WTC11 (cell line): ENCODE results near the gene NAA80. TPM values are rescaled to one million over a fixed set of nuclear protein-coding genes. Genes with fewer than 3 reads are reported as not detected.

Experiments
- ATAC-seq: fragments of 200-7000 bp; cut with Tn5 transposase; 2 replicates; pipeline ENCODE4 v1.10.0; 2021; ENCODE audit warnings: mild to moderate bottlenecking, moderate library complexity
- CTCF ChIA-PET: fragments of 300-600 bp; sonication (Branson Sonifier 250); formaldehyde crosslinking; loops from one replicate; lab custom pipeline; 2021; ENCODE audit warnings: antibody characterized with exemption; lab: Charles Lee
- POLR2A ChIA-PET: fragments of 350-600 bp; sonication (Branson Sonifier 250); formaldehyde crosslinking; loops from one replicate; lab custom pipeline; 2021; ENCODE audit warnings: antibody characterized with exemption; lab: Charles Lee
- DNase-seq: peaks from one replicate; pipeline ENCODE4 v3.0.0; 2021; ENCODE audit warnings: low spot score
- H3K27ac Mint-ChIP-seq: 2 replicates; pipeline ENCODE4 v1.8.0; 2021; ENCODE audit warnings: mixed read lengths
- H3K27me3 Mint-ChIP-seq: 2 replicates; pipeline ENCODE4 v1.8.0; 2021; ENCODE audit warnings: low read depth, mild to moderate bottlenecking, moderate library complexity, mixed read lengths
- H3K36me3 Mint-ChIP-seq: 2 replicates; pipeline ENCODE4 v1.8.0; 2021; ENCODE audit warnings: mixed read lengths
- H3K4me1 Mint-ChIP-seq: 2 replicates; pipeline ENCODE4 v1.8.0; 2022; ENCODE audit warnings: mixed read lengths
- H3K4me3 Mint-ChIP-seq: 2 replicates; pipeline ENCODE4 v1.8.0; 2021; ENCODE audit warnings: mild to moderate bottlenecking, moderate library complexity, mixed read lengths
- H3K9me3 Mint-ChIP-seq: 2 replicates; pipeline ENCODE4 v1.8.0; 2021; ENCODE audit warnings: mixed read lengths
- ARID4B ChIP-seq: sonication (generic); formaldehyde crosslinking; IDR thresholded peaks from 2 replicates; pipeline ENCODE4 v1.8.0; 2023; ENCODE audit warnings: missing genetic modification reagents, mild to moderate bottlenecking, borderline replicate concordance
- ATF1 ChIP-seq: sonication (generic); formaldehyde crosslinking; IDR thresholded peaks from 2 replicates; pipeline ENCODE4 v1.8.1; 2023; ENCODE audit warnings: mild to moderate bottlenecking, moderate library complexity, missing genetic modification reagents
- CREM ChIP-seq: sonication (generic); formaldehyde crosslinking; IDR thresholded peaks from 2 replicates; pipeline ENCODE4 v1.8.1; 2022; ENCODE audit warnings: mild to moderate bottlenecking, missing genetic modification reagents, moderate library complexity
- CTCF ChIP-seq: fragments of 200-600 bp; IDR thresholded peaks from 2 replicates; pipeline ENCODE4 v1.8.0; 2022; ENCODE audit warnings: antibody characterized with exemption
- E2F5 ChIP-seq: sonication (generic); formaldehyde crosslinking; IDR thresholded peaks from 2 replicates; pipeline ENCODE4 v1.8.1; 2022; ENCODE audit warnings: mild to moderate bottlenecking, moderate library complexity, missing genetic modification reagents
- ESRRA ChIP-seq: sonication (generic); formaldehyde crosslinking; IDR thresholded peaks from 2 replicates; pipeline ENCODE4 v1.8.1; 2022; ENCODE audit warnings: mild to moderate bottlenecking, missing genetic modification reagents, borderline replicate concordance
- FOXJ3 ChIP-seq: sonication (generic); formaldehyde crosslinking; IDR thresholded peaks from 2 replicates; pipeline ENCODE4 v1.9.0; 2021; ENCODE audit warnings: missing genetic modification reagents, mild to moderate bottlenecking, borderline replicate concordance
- FOXP4 ChIP-seq: sonication (generic); formaldehyde crosslinking; IDR thresholded peaks from 2 replicates; pipeline ENCODE4 v1.8.0; 2022; ENCODE audit warnings: mild to moderate bottlenecking, missing genetic modification reagents
- IRF2 ChIP-seq: sonication (generic); formaldehyde crosslinking; IDR thresholded peaks from 2 replicates; pipeline ENCODE4 v1.8.0; 2022; ENCODE audit warnings: low read depth, missing genetic modification reagents, borderline replicate concordance
- KAT7 ChIP-seq: sonication (generic); formaldehyde crosslinking; IDR thresholded peaks from 2 replicates; pipeline ENCODE4 v1.8.1; 2023; ENCODE audit warnings: missing genetic modification reagents, mild to moderate bottlenecking, borderline replicate concordance
- RORB ChIP-seq: fragments of 250-450 bp; sonication (Bioruptor Pico); IDR thresholded peaks from 2 replicates; pipeline ENCODE4 v1.9.0; 2021; ENCODE audit warnings: mild to moderate bottlenecking
- ZNF263 ChIP-seq: sonication (generic); formaldehyde crosslinking; IDR thresholded peaks from 2 replicates; pipeline ENCODE4 v1.8.1; 2022; ENCODE audit warnings: low read depth, mild to moderate bottlenecking, moderate library complexity, missing genetic modification reagents
- ZNF317 ChIP-seq: sonication (generic); formaldehyde crosslinking; IDR thresholded peaks from 2 replicates; pipeline ENCODE4 v1.8.1; 2023; ENCODE audit warnings: low read depth, mild to moderate bottlenecking, moderate library complexity, missing genetic modification reagents, borderline replicate concordance
- ZNF416 ChIP-seq: fragments of 250-450 bp; sonication (Bioruptor Pico); IDR thresholded peaks from 2 replicates; pipeline ENCODE4 v1.9.0; 2021; ENCODE audit warnings: mild to moderate bottlenecking, inconsistent platforms
- ZNF423 ChIP-seq: fragments of 250-450 bp; sonication (Bioruptor Pico); IDR thresholded peaks from 2 replicates; pipeline ENCODE4 v2.1.2; 2022; ENCODE audit warnings: mild to moderate bottlenecking, moderate library complexity
- total RNA-seq: library from RNA; stranded (reverse); gene quantifications from 3 replicates; pipeline ENCODE4 v1.2.3, GENCODE V29; 2021
- TF ChIP-seq, protein P1 (sequence below): sonication (generic); formaldehyde crosslinking; IDR thresholded peaks from 2 replicates; pipeline ENCODE4 v1.8.1; 2023; ENCODE audit warnings: mild to moderate bottlenecking, missing genetic modification reagents, moderate library complexity
- TF ChIP-seq, protein P2 (sequence below): sonication (generic); formaldehyde crosslinking; IDR thresholded peaks from 2 replicates; pipeline ENCODE4 v1.8.1; 2022; ENCODE audit warnings: missing genetic modification reagents, borderline replicate concordance
- TF ChIP-seq, protein P3 (sequence below): sonication (generic); formaldehyde crosslinking; IDR thresholded peaks from 2 replicates; pipeline ENCODE4 v1.8.0; 2022; ENCODE audit warnings: missing genetic modification reagents

NAA80 gene
- total RNA-seq, 1 experiment from 2014 or later: 17.3 TPM

GRCh38 chr3:50316657-50317242 lies 17.5 kb upstream of the NAA80 start:
- Mint-ChIP-seq H3K27ac (peak overlapping the region; percentile 42), H3K27me3 (no peaks in the 10 kb centered on the region), H3K36me3 (peaks cover 46% of the 10 kb centered on the region), H3K4me1 (peaks cover 17% of the 10 kb centered on the region), H3K4me3 (no peak overlapping the region), H3K9me3 (peaks cover 5% of the 10 kb centered on the region; the same call in 1 of the 2 replicates)
- DNase-seq: no peak
- no peak for TF ChIP-seq ATF1
- no peak for TF ChIP-seq CREM (CRISPR knock-in tag)
- no peak for TF ChIP-seq CTCF
- no peak for TF ChIP-seq ZNF423 (CRISPR knock-in tag)
- ATAC-seq: no peak
- CTCF ChIA-PET: interaction anchor here (2.1 kb wide), 1 partner anchor 14 kb away, joined by 4 read pairs; the partner anchor contains the start of gene HYAL1
- POLR2A ChIA-PET: interaction anchor here (0.6 kb wide), 1 partner anchor 68 kb away, joined by 3 read pairs; no protein-coding TSS in a partner anchor

DNA sequence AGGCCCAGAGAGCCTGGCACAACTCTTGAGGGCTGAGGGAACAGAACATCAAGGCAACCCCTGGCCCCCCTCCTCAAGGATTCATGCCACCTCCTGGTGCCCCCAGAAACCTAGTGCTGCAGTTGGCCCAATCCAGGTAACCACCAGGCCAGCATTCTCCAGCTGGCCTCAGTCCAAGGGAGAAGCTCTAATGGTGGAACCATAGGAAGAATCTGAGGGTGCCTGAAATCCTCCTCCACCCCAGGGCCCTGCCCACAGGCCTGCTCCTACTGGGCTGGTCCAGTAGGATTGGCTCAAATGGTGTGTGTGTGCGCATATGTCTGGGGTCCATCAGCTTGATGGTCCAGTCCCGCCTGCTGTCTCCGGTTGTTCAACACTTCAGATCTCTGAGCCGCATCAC lies 15.6 kb upstream of the NAA80 start:
- peaks cover 8% of the 10 kb centered on the region for H3K9me3 Mint-ChIP-seq
- peaks cover 47% of the 10 kb centered on the region for H3K36me3 Mint-ChIP-seq
- H3K27ac Mint-ChIP-seq: no peak overlapping the region
- H3K4me1 Mint-ChIP-seq: peaks cover 10% of the 10 kb centered on the region
- CTCF ChIA-PET: interaction anchor here (1.0 to 1.4 kb wide), 4 partner anchors 12 to 22 kb away, joined by 3 to 6 read pairs (median 4); partner anchors contain the start of genes HYAL1, HYAL3 and NAA80
- peaks cover 3% of the 10 kb centered on the region; the same call in 1 of the 2 replicates for H3K27me3 Mint-ChIP-seq
- no peak for DNase-seq
- POLR2A ChIA-PET: interaction anchor here (1.0 kb wide), 1 partner anchor 23 kb away, joined by 3 read pairs; no protein-coding TSS in a partner anchor
- no peak for ATAC-seq
- no peak overlapping the region for H3K4me3 Mint-ChIP-seq
- TF ChIP-seq RORB (CRISPR knock-in tag) (no peak), FOXP4 (no peak), E2F5 (CRISPR knock-in tag) (no peak), ESRRA (CRISPR knock-in tag) (no peak), KAT7 (CRISPR knock-in tag) (no peak), ZNF416 (CRISPR knock-in tag) (no peak), ARID4B (CRISPR knock-in tag) (no peak), IRF2 (CRISPR knock-in tag) (no peak), CREM (CRISPR knock-in tag) (no peak), ZNF317 (no peak), ZNF263 (CRISPR knock-in tag) (no peak), FOXJ3 (CRISPR knock-in tag) (no peak)
- TF ChIP-seq, protein P1, sequence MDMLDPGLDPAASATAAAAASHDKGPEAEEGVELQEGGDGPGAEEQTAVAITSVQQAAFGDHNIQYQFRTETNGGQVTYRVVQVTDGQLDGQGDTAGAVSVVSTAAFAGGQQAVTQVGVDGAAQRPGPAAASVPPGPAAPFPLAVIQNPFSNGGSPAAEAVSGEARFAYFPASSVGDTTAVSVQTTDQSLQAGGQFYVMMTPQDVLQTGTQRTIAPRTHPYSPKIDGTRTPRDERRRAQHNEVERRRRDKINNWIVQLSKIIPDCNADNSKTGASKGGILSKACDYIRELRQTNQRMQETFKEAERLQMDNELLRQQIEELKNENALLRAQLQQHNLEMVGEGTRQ (CRISPR knock-in tag): no peak
- TF ChIP-seq, protein P2, sequence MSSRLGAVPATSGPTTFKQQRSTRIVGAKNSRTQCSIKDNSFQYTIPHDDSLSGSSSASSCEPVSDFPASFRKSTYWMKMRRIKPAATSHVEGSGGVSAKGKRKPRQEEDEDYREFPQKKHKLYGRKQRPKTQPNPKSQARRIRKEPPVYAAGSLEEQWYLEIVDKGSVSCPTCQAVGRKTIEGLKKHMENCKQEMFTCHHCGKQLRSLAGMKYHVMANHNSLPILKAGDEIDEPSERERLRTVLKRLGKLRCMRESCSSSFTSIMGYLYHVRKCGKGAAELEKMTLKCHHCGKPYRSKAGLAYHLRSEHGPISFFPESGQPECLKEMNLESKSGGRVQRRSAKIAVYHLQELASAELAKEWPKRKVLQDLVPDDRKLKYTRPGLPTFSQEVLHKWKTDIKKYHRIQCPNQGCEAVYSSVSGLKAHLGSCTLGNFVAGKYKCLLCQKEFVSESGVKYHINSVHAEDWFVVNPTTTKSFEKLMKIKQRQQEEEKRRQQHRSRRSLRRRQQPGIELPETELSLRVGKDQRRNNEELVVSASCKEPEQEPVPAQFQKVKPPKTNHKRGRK (CRISPR knock-in tag): no peak
- TF ChIP-seq, protein P3, sequence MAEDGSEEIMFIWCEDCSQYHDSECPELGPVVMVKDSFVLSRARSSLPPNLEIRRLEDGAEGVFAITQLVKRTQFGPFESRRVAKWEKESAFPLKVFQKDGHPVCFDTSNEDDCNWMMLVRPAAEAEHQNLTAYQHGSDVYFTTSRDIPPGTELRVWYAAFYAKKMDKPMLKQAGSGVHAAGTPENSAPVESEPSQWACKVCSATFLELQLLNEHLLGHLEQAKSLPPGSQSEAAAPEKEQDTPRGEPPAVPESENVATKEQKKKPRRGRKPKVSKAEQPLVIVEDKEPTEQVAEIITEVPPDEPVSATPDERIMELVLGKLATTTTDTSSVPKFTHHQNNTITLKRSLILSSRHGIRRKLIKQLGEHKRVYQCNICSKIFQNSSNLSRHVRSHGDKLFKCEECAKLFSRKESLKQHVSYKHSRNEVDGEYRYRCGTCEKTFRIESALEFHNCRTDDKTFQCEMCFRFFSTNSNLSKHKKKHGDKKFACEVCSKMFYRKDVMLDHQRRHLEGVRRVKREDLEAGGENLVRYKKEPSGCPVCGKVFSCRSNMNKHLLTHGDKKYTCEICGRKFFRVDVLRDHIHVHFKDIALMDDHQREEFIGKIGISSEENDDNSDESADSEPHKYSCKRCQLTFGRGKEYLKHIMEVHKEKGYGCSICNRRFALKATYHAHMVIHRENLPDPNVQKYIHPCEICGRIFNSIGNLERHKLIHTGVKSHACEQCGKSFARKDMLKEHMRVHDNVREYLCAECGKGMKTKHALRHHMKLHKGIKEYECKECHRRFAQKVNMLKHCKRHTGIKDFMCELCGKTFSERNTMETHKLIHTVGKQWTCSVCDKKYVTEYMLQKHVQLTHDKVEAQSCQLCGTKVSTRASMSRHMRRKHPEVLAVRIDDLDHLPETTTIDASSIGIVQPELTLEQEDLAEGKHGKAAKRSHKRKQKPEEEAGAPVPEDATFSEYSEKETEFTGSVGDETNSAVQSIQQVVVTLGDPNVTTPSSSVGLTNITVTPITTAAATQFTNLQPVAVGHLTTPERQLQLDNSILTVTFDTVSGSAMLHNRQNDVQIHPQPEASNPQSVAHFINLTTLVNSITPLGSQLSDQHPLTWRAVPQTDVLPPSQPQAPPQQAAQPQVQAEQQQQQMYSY: no peak
